Measurements from ENCODE around the gene WWOX. TPM values are rescaled to one million over a fixed set of nuclear protein-coding genes. Genes with fewer than 3 reads are reported as not detected.

WWOX gene
- total RNA-seq, 1 donor from 2014 or later, result 19.2 TPM

- intact Hi-C loops (cut with DNase I), result no loop called here
- no peak for DNase-seq
- Histone ChIP-seq H3K27ac (no peak overlapping the region), H3K9me3 (no peaks in the 10 kb centered on the region), H3K27me3 (ENCODE audit: low read depth) (no peaks in the 10 kb centered on the region), H3K36me3 (no peaks in the 10 kb centered on the region), H3K4me3 (no peak overlapping the region), H3K4me1 (no peaks in the 10 kb centered on the region)
- ATAC-seq, result no peak
- no peak for TF ChIP-seq CTCF (IDR thresholded peaks at IDR 0.05)
Measured at GRCh38 chr16:79210607-79211006, 1111.2 kb downstream of the WWOX start.

GRCh38 chr16:79211586-79211985, 1112.1 kb downstream of the WWOX start:
- intact Hi-C loops (cut with DNase I), result no loop called here
- ATAC-seq (no peak), DNase-seq (no peak)
- Histone ChIP-seq H3K27me3 (ENCODE audit: low read depth) (no peaks in the 10 kb centered on the region), H3K9me3 (no peaks in the 10 kb centered on the region), H3K36me3 (no peaks in the 10 kb centered on the region), H3K4me3 (no peak overlapping the region), H3K4me1 (no peaks in the 10 kb centered on the region), H3K27ac (no peak overlapping the region)
- TF ChIP-seq CTCF (IDR thresholded peaks at IDR 0.05), result no peak

GRCh38 chr16:79212114-79212791, 1112.8 kb downstream of the WWOX start:
- no peak overlapping the region for H3K4me3 ChIP-seq
- DNase-seq, result no peak
- H3K9me3 ChIP-seq, result no peaks in the 10 kb centered on the region
- H3K4me1 ChIP-seq, result no peaks in the 10 kb centered on the region
- no peaks in the 10 kb centered on the region for H3K36me3 ChIP-seq
- intact Hi-C loops (cut with DNase I), result no loop called here
- no peaks in the 10 kb centered on the region for H3K27me3 ChIP-seq (ENCODE audit: low read depth)
- TF ChIP-seq CTCF (IDR thresholded peaks at IDR 0.05), result no peak
- no peak overlapping the region for H3K27ac ChIP-seq
- no peak for ATAC-seq

GRCh38 chr16:79213214-79213613, 1113.8 kb downstream of the WWOX start:
- ATAC-seq (no peak), DNase-seq (no peak)
- no peaks in the 10 kb centered on the region for H3K36me3 ChIP-seq
- H3K4me3 ChIP-seq, result no peak overlapping the region
- TF ChIP-seq CTCF (IDR thresholded peaks at IDR 0.05), result no peak
- no peaks in the 10 kb centered on the region for H3K9me3 ChIP-seq
- intact Hi-C loops (cut with DNase I), result no loop called here
- H3K27ac ChIP-seq, result no peak overlapping the region
- no peaks in the 10 kb centered on the region for H3K27me3 ChIP-seq (ENCODE audit: low read depth)
- no peaks in the 10 kb centered on the region for H3K4me1 ChIP-seq

- TF ChIP-seq CTCF (IDR thresholded peaks at IDR 0.05), result no peak
- no peaks in the 10 kb centered on the region for H3K9me3 ChIP-seq
- H3K27me3 ChIP-seq (ENCODE audit: low read depth), result no peaks in the 10 kb centered on the region
- H3K27ac ChIP-seq, result no peak overlapping the region
- no peaks in the 10 kb centered on the region for H3K4me1 ChIP-seq
- ATAC-seq, result no peak
- no peaks in the 10 kb centered on the region for H3K36me3 ChIP-seq
- no peak overlapping the region for H3K4me3 ChIP-seq
- no peak for DNase-seq
- intact Hi-C loops (cut with DNase I), result no loop called here
Measured at GRCh38 chr16:79215289-79215688, 1115.8 kb downstream of the WWOX start.

Data from lower lobe of right lung (tissue), 2 donors.